Karpas-422 (cell line): ENCODE results near the gene SDHC. TPM values are rescaled to one million over a fixed set of nuclear protein-coding genes. Genes with fewer than 3 reads are reported as not detected.
A peak's percentile ranks its signal among the peaks of the same experiment; 100 is the strongest.
"Not testable (repeated sequence)": the region's sequence is repeated elsewhere in the genome, so short reads cannot be mapped to it uniquely, and the experiment has no call there.

Experiments used
- DNase-seq: peaks from one replicate; pipeline ENCODE4 v3.0.0-alpha.2; 2015
- H2AFZ ChIP-seq: fragments of 200-600 bp; sonication (generic); 2 replicates; pipeline ENCODE4 v1.6.1; 2014; ENCODE audit warnings: antibody characterized with exemption, low read length, mixed read lengths
- H3K27ac ChIP-seq: fragments of 200-600 bp; sonication (generic); 2 replicates; pipeline ENCODE4 v1.5.1; 2014; ENCODE audit warnings: mild to moderate bottlenecking, low read length, moderate library complexity
- H3K27me3 ChIP-seq: fragments of 200-600 bp; sonication (generic); 2 replicates; pipeline ENCODE4 v1.6.1; 2014; ENCODE audit warnings: low read length, mixed read lengths
- H3K36me3 ChIP-seq: fragments of 200-600 bp; sonication (generic); 2 replicates; pipeline ENCODE4 v1.6.1; 2014; ENCODE audit warnings: low read length, mixed read lengths; ENCODE audit not compliant: insufficient read depth
- H3K4me1 ChIP-seq: fragments of 200-600 bp; sonication (generic); 2 replicates; pipeline ENCODE4 v1.6.1; 2014; ENCODE audit warnings: mild to moderate bottlenecking, low read length, mixed read lengths
- H3K4me2 ChIP-seq: fragments of 200-600 bp; sonication (generic); 2 replicates; pipeline ENCODE4 v1.6.1; 2014; ENCODE audit warnings: low read length, low read depth, mild to moderate bottlenecking; ENCODE audit not compliant: poor library complexity, severe bottlenecking
- H3K4me3 ChIP-seq: fragments of 200-600 bp; sonication (generic); 2 replicates; pipeline ENCODE4 v1.5.1; 2014; ENCODE audit warnings: mild to moderate bottlenecking, antibody characterized with exemption, low read length, mixed read lengths
- H3K79me2 ChIP-seq: fragments of 200-600 bp; sonication (generic); 2 replicates; pipeline ENCODE4 v1.6.1; 2014; ENCODE audit warnings: mild to moderate bottlenecking, low read length, mixed read lengths
- H3K9ac ChIP-seq: fragments of 200-600 bp; sonication (generic); 2 replicates; pipeline ENCODE4 v1.6.0; 2014; ENCODE audit warnings: low read length
- H3K9me2 ChIP-seq: fragments of 200-600 bp; sonication (generic), shearing (Covaris generic); replicated peaks from 2 replicates; pipeline ENCODE4 v1.6.0; 2014; ENCODE audit warnings: mild to moderate bottlenecking, low read length, moderate library complexity; ENCODE audit not compliant: insufficient read depth
- H3K9me3 ChIP-seq: fragments of 300-700, 200-600 bp; sonication (generic); 2 replicates; pipeline ENCODE4 v1.6.1; 2014; ENCODE audit warnings: low read length, mixed read lengths
- H4K20me1 ChIP-seq: fragments of 200-600 bp; sonication (generic); 2 replicates; pipeline ENCODE4 v1.6.1; 2014; ENCODE audit warnings: mild to moderate bottlenecking, antibody characterized with exemption, low read length, low read depth; ENCODE audit not compliant: insufficient read depth
- total RNA-seq: library from RNA; depleted of rRNA; stranded (reverse); fragments of >200 nt; shearing (Covaris generic); gene quantifications from 2 replicates; pipeline ENCODE4 v1.2.3, GENCODE V29; 2014; ENCODE audit warnings: low replicate concordance

SDHC gene
- total RNA-seq, 1 experiment from 2014 or later = 48.8 TPM

DNA sequence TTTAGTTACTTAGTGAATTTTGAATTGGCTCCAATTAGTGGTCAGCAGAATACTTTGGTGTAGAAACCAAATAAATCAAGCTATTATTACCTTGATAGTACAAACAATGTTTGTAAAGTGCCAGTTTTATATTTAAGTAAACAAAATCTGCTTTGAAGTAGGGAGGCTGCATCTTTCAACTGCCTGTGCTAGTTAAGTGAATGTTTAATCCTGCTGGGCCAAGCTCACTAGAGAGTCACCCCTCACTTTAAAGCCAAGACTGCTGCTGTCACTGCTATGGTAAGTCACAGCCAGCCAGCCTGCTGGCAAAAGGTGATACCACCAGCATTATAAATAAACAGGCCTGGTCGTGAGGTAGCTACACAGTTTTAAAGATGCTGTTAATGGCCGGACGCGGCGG lies 63.8 kb downstream of the SDHC start:
- Histone ChIP-seq H3K79me2 (no peaks in the 10 kb centered on the region), H3K4me1 (0 out of 2 replicates have a peak, but pooled peaks cover 4% of the 10 kb centered on the region), H3K4me3 (no peak overlapping the region), H3K9me2 (no peaks in the 10 kb centered on the region), H3K27me3 (no peaks in the 10 kb centered on the region), H3K9me3 (no peaks in the 10 kb centered on the region), H2AFZ (no peak overlapping the region), H3K36me3 (no peaks in the 10 kb centered on the region), H3K4me2 (no peak overlapping the region), H3K27ac (no peak overlapping the region), H4K20me1 (no peaks in the 10 kb centered on the region), H3K9ac (no peak overlapping the region)
- no peak for DNase-seq

DNA sequence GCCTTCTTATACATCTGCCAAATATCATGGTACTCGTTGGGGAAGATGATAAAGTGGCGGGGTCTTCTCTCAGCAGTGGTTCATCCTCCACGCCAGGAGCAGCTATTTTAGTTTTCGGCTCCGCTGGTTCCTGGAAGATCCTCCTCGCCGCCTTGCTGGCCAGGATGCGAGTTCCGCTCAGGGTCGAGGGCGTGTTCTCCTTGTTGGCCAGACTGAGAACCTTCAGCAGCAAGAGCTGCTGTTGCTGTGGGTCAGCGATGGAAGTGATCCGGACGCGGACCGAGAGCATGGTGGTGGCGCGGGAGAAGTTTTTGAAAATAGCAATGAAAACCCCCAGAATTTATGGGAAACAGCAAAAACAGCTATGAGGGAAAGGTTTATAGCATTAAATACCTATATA lies 64.9 kb downstream of the SDHC start:
- Histone ChIP-seq H3K4me3 (no peak overlapping the region), H3K27me3 (no peaks in the 10 kb centered on the region), H3K4me2 (no peak overlapping the region), H3K79me2 (no peaks in the 10 kb centered on the region), H2AFZ (no peak overlapping the region), H3K9me3 (no peaks in the 10 kb centered on the region), H3K36me3 (no peaks in the 10 kb centered on the region), H4K20me1 (no peaks in the 10 kb centered on the region), H3K9me2 (no peaks in the 10 kb centered on the region), H3K27ac (no peak overlapping the region), H3K9ac (no peak overlapping the region), H3K4me1 (no peaks in the 10 kb centered on the region)
- DNase-seq = no peak

DNA sequence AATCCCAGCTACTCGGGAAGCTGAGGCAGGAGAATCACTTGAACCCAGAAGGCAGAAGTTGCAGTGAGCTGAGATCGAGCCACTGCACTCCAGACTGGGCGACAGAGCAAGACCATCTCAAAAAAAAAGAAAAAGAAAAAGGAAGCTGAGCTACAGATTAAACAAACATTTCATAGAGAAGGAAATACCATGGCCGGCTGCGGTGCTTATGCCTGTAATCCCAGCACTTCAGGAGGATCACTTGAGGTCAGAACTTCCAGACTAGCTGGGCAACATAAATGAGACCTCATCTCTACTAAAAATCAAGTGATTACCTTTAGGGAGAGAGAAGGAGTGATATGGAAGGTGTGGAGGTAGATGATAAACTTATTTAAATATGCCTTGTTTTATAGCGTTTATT lies 67.5 kb downstream of the SDHC start:
- H2AFZ ChIP-seq = no peak overlapping the region
- H3K9me3 ChIP-seq = no peaks in the 10 kb centered on the region
- H4K20me1 ChIP-seq = no peaks in the 10 kb centered on the region
- no peak for DNase-seq
- H3K27ac ChIP-seq = no peak overlapping the region
- no peak overlapping the region for H3K4me3 ChIP-seq
- H3K79me2 ChIP-seq = no peaks in the 10 kb centered on the region
- H3K9me2 ChIP-seq = no peaks in the 10 kb centered on the region
- H3K9ac ChIP-seq = no peak overlapping the region
- peaks cover 4% of the 10 kb centered on the region; the same call in 1 of the 2 replicates for H3K4me1 ChIP-seq
- H3K4me2 ChIP-seq = no peak overlapping the region
- no peaks in the 10 kb centered on the region for H3K27me3 ChIP-seq
- H3K36me3 ChIP-seq = no peaks in the 10 kb centered on the region

DNA sequence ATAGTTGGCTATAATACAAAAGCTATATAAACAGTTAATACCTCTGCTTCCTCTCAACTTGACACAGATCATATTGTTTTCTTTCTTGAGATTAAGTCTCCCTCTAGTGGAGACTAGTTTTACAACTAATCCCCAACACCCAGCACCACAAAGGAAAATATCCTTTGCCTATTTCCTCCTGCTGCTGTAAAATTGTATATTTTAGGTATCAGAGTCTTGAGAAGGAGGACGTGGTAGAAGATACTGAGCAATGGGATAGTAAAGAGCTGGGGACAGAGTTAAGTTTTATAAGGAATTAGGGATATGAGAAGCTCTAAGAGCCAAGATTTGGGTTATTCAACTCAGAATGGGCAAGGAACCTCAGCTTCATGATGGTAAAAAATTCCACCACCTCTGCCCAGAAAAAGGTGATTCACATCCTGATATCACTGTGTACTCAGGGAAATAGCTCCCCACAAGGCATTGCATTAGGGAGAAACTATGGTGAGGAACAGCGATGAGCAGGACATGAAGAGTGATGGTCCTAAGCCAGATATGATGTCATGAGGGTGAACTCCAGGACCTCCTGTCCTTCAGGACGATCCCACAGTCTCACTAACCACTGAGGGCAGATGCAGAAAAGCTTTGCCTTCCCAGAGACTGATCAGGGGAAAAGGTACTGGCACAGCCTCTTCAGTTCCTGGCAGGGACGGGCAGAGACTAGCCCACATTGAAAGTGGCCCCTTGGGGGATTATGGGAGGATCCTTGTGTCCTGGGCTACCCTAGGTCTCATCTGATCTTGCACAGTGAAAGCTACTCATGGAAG lies 68.2 kb downstream of the SDHC start:
- Histone ChIP-seq H3K9ac (no peak overlapping the region), H3K27me3 (no peaks in the 10 kb centered on the region), H3K4me3 (no peak overlapping the region), H3K27ac (no peak overlapping the region), H3K79me2 (no peaks in the 10 kb centered on the region), H4K20me1 (no peaks in the 10 kb centered on the region), H2AFZ (no peak overlapping the region), H3K4me1 (peaks cover 4% of the 10 kb centered on the region; the same call in 1 of the 2 replicates), H3K4me2 (no peak overlapping the region), H3K36me3 (no peaks in the 10 kb centered on the region), H3K9me3 (no peaks in the 10 kb centered on the region), H3K9me2 (no peaks in the 10 kb centered on the region)
- peak; percentile 83 for DNase-seq

DNA sequence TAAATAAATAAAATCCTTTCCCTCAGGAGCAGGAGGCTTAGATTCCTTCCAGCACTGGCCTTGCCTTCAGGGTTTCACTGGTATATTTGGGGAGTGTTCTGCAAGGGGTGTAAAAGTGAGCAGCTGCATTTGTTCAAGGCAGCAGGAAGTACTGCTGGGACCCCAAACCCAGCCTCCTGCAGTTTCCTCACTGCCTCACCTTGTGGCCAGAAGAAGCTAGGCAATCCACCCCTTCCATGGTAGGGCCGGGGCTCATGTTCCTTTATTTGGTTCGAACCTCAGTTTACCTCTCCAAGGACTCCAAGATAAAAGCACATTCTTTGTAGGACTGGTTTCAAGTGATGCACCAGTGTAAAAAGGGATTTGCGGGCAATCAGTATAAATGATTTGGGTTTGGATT lies 74.5 kb downstream of the SDHC start:
- DNase-seq = no peak
- Histone ChIP-seq H3K79me2 (no peaks in the 10 kb centered on the region), H3K9me3 (no peaks in the 10 kb centered on the region), H3K27ac (no peak overlapping the region), H3K9me2 (no peaks in the 10 kb centered on the region), H3K9ac (no peak overlapping the region), H3K36me3 (no peaks in the 10 kb centered on the region), H4K20me1 (no peaks in the 10 kb centered on the region), H2AFZ (no peak overlapping the region), H3K4me2 (no peak overlapping the region), H3K27me3 (no peaks in the 10 kb centered on the region), H3K4me1 (peaks cover 19% of the 10 kb centered on the region), H3K4me3 (no peak overlapping the region)

DNA sequence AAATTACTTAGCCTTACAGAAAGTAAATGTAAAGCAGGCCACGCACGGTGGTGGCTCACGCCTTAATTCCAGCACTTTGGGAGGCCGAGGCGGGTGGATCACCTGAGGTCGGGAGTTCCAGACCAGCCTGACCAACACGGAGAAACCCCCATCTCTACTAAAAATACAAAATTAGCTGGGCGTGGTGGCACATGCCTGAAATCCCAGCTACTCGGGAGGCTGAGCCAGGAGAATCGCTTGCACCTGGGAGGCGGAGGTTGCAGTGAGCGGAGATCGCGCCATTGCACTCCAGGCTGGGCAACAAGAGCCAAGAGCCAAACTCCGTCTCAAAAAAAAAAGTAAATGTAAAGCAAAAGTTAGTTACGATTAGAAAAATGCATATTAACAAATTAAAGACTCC lies 75.0 kb downstream of the SDHC start:
- H3K36me3 ChIP-seq, H3K27me3 ChIP-seq, H3K27ac ChIP-seq, H3K9me2 ChIP-seq, H3K9me3 ChIP-seq, H3K79me2 ChIP-seq, H4K20me1 ChIP-seq, DNase-seq: not testable (repeated sequence)
- H3K4me2 ChIP-seq = peak overlapping the region; percentile 94
- H3K9ac ChIP-seq = peak overlapping the region; percentile 76
- peak overlapping the region; percentile 90 for H2AFZ ChIP-seq
- H3K4me1 ChIP-seq = peaks cover 19% of the 10 kb centered on the region
- peak overlapping the region; percentile 92 for H3K4me3 ChIP-seq

DNA sequence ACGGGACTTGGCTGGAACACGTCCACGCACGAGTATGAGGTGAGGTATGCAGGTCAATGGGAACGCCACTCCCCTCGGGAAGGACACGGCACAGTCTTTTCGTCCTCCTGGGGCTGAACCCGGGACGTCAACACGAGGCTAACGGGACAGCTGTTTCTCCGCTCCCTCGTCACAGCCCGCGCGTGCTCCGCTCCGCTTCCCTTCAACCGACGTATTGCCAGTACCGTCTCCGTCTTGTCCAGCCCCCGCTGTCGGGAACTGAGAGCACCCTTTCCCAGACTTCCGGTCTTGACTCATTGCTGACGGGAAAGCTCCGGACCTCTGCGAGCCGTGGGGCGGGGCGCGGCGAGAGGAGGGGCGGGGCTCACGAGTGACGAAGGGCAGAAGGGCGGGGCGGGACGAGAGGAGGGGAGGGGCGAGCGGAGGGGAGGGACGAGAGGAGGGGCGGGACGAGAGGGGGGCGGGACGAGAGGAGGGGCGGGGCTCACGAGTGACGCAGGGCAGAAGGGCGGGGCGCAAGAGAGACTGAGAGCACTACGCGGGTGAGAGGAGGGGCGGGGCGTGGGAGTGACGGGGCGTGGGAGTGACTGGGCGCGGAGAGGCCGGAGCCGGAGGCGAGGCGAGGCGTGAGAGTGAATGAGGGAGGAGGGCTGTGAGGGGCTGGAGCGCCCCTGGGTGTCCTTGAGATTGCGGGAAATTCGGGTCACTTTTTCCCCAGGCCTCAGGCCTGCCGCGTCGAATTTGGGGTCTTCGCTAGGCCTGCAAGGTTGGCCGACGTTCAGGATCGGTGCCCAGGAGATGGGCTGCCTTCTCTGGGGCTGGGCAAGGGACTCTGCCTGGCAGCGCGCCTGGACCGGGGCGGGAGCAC lies 75.7 kb downstream of the SDHC start:
- Histone ChIP-seq H3K9ac (peak overlapping the region; percentile 90), H2AFZ (peak overlapping the region; percentile 96), H3K4me1 (peaks cover 15% of the 10 kb centered on the region), H3K4me3 (peak overlapping the region; percentile 92), H3K9me3 (no peaks in the 10 kb centered on the region), H3K4me2 (peak overlapping the region; percentile 94), H3K36me3 (no peaks in the 10 kb centered on the region), H3K27ac (no peak overlapping the region), H3K9me2 (no peaks in the 10 kb centered on the region), H3K79me2 (no peaks in the 10 kb centered on the region), H4K20me1 (no peaks in the 10 kb centered on the region), H3K27me3 (no peaks in the 10 kb centered on the region)
- peak; percentile 96 for DNase-seq

DNA sequence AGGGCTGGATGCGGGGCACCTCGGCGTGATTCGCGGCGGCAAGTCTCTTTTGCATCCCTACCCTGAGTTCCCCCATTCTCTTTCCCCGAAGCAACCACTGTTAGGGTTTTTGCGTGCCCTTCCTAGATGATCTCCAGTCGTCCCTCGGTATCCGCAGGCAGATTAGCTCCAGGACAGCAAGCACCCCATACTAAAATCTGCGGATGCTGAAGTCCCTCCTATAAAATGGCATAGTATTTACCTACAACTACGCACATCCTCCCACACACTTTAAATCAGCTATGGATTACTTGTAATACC lies 76.3 kb downstream of the SDHC start:
- Histone ChIP-seq H3K79me2 (no peaks in the 10 kb centered on the region), H3K36me3 (no peaks in the 10 kb centered on the region), H2AFZ (peak overlapping the region; percentile 96; the same call in 1 of the 2 replicates), H3K9me3 (no peaks in the 10 kb centered on the region), H4K20me1 (no peaks in the 10 kb centered on the region), H3K4me1 (peaks cover 15% of the 10 kb centered on the region), H3K4me2 (peak overlapping the region; percentile 94), H3K4me3 (peak overlapping the region; percentile 92), H3K9ac (peak overlapping the region; percentile 90), H3K9me2 (no peaks in the 10 kb centered on the region), H3K27me3 (no peaks in the 10 kb centered on the region), H3K27ac (no peak overlapping the region)
- DNase-seq = no peak
